Tongue (tissue), 2 donors: ENCODE results near the gene GSTO2. TPM values are rescaled to one million over a fixed set of nuclear protein-coding genes. Genes with fewer than 3 reads are reported as not detected.

Source experiments
- DNase-seq: peaks from one replicate; pipeline ENCODE4 v3.0.0-alpha.2; 2015
- total RNA-seq: library from RNA; depleted of rRNA; stranded (reverse); fragments of >200 nt; gene quantifications from one replicate; pipeline ENCODE4 v1.2.3, GENCODE V29; 2014

The GSTO2 gene
- total RNA-seq, 1 donor from 2014 or later, result 5.1 TPM

- DNase-seq, result no peak
Measured at GRCh38 chr10:104253606-104254410, 15.2 kb upstream of the GSTO2 start.

DNA sequence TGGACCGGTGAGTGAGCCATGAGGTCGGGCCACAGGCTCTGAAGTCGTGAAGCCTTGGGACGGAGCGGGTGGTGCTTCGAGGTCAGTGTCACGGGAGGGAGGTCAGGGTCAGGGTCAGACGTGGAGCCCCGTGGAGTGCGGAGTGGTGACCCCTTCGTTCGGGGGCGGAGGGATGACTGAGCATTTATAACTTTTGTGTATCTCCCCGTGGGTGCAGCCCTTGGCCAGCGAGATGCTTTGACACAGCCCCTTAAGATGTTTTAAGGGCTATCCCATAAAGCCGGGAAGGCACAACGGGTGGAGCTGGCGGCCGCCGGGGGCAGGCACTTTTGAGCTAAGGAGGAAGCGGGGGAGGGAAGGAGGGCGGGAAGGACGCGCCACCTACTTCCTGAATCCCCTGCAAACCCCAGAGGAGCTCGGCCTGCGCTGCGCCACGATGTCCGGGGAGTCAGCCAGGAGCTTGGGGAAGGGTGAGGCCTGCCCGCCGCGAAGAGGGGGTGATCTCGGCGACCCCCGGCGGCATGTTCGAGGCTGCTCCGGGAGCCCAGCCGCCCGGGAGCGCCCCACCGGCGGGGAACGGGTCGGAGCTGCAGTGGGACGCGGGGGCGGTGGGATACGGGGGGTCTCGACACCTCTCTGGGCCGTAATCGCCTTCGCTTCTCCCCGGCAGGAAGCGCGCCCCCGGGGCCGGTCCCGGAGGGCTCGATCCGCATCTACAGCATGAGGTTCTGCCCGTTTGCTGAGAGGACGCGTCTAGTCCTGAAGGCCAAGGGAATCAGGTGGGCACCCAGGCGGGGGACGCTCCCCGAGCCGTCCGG is 14.3 kb upstream of the GSTO2 start, which contains the start of gene GSTO1:
Gene GSTO1, plus strand, starts transcription at position 400 of the 818 bp plus-strand sequence. Its CDS starts 37 bp downstream, at position 437.
- DNase-seq, result peak; percentile 73

DNA sequence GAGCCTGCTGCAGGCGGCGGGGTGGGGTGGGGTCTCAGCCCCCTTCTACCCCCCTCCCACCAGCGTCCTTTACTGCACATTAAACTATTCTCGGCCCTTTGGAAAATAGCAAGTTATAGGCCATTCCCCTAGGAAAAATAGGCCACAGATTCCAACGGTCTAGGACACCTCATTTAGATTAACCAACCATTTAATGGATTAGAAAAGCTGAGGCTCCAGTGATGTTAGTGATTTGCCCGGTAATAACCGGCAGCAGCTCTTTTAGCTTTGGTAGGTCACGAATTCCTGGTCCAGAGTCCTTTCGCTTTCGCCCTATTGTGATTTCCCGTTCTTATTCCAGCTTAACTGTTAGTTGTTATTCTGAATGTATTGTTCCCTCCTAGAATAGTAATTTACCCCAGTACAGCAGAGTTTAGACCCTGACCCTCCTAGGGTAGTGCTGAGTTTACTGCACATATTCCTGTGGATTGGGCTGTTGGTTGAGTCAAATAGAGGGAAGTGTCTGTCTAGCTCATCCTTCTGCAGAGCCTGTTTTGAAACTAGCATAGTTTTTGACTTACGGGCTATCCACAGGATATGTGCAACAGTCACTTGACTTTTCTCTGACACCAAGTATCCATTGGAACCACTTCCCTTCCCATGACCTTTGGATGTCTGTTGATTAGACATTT is 13.5 kb upstream of the GSTO2 start:
- peak; percentile 51 for DNase-seq

- DNase-seq, result peak; percentile 14
Measured at GRCh38 chr10:104256335-104256961, 12.5 kb upstream of the GSTO2 start.

- DNase-seq, result no peak
Measured at GRCh38 chr10:104257235-104257634, 11.7 kb upstream of the GSTO2 start.

DNA sequence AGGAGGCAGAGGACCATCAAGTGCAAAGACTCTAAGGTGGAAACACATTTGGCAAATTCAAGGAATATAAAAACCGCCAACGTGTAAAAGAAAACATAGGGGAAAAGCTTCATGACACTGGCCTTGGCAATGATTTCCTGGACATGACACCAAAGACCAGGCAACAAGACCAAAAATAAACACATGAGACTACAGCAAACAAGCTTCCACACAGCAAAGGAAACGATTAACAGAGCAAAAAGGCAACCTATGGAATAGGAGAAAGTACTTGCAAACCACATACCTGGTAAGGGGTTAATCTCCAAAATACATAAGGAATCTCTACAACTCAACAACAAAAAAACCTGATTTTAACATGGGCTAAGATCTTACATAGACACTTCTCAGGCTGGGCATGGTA is 10.8 kb upstream of the GSTO2 start:
- DNase-seq, result no peak

GRCh38 chr10:104259456-104259855 is 9.5 kb upstream of the GSTO2 start:
- no peak for DNase-seq

GRCh38 chr10:104259999-104260774 is 8.8 kb upstream of the GSTO2 start:
- no peak for DNase-seq

DNA sequence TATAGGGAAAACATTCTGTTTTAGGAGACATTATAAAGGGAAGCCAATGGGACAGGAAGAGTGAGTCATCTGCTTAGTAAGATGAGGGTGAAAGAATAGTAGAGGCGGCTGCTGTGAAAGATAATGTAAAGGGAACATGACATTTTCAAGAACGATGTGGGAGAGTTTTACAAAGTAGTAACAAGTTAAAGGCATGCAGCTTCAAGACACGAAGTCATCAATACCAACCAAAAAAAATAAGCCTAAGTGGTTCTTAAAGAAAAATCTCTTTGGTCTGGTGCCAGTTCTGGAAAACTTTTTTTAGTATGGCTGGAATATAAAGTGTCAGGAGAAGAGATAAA is 8.2 kb upstream of the GSTO2 start:
- DNase-seq, result no peak

DNA sequence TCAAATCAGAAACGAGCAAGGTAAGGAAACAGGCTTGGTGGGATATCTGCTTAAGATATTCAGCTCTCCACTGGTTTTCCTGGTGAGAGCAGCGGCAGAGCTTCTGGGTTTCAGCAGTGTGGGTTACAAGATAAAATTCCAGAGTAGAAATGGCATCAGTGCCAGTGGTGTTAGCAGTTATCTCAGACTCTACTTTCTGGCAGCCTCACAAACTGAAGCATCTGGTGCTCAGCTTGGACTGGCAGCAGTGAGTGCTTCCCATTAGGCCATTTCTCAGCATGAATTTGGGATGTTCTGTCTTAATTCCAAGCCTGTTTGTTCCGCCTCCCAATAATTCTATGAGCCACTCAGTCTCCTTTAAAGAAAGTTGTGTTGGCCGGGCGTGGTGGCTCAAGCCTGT is 6.9 kb upstream of the GSTO2 start:
- no peak for DNase-seq

GRCh38 chr10:104264783-104265182 is 4.2 kb upstream of the GSTO2 start:
- no peak for DNase-seq

DNA sequence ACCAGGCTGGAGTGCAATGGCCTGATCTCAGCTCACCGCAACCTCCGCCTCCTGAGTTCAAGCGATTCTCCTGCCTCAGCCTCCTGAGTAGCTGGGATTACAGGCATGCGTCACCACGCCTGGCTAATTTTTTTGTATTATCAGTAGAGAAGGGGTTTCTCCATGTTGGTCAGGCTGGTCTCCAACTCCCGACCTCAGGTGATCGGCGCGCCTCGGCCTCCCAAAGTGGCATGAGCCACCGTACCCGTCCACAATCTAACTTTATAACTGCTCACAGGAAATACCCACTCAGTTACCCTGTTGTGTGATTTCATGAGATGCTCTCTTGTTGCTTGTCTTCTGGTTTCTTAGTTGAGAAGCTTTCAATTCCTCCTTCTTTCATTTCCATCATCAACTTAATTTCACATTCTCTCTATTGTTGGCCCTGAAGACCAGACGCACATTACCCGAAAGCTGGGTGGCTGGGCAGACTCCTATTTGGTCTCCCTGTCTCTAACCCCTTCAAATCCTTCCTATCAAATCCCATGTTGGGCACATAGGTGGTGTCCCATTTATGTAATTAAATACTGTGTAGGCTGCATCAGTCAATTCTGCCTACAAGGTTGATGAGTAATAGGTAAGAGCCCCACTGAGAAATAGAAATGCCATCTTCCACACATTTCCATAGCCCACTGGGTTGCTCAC is 1.1 kb upstream of the GSTO2 start:
- DNase-seq, result no peak

DNA sequence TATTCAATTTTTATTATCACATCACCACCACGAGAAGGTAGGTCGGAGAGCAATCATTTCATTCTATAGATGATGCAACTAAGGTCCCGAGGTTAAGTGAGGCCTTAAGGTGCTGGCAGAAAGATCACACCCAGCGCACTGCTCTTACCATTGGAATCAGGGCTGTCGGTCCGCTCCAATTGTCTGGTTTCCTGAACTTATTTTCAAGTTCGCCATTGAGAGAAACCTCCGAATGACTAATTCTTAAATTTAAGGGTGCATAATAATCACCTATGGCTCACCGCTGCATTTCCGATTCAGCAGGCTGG is 625 bp upstream of the GSTO2 start:
- DNase-seq, result no peak

DNA sequence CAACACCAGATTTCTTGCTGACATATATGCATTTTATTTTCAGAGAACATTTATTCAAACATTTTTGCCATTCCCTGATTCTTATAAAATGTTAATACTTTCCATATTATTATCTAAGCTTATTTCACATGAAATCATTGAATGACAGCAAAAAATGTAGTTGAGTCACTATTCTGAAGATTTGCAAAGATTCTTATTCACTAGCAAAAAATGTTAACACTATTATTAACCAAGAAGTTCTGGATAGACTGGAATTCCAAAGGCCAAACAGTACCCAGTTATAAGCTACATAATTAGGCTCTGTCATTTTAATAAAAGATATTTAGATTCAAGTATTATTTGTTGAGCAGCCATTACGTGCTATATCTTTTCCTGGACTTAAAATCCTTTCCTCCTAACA is 4.3 kb downstream of the GSTO2 start:
- no peak for DNase-seq

DNA sequence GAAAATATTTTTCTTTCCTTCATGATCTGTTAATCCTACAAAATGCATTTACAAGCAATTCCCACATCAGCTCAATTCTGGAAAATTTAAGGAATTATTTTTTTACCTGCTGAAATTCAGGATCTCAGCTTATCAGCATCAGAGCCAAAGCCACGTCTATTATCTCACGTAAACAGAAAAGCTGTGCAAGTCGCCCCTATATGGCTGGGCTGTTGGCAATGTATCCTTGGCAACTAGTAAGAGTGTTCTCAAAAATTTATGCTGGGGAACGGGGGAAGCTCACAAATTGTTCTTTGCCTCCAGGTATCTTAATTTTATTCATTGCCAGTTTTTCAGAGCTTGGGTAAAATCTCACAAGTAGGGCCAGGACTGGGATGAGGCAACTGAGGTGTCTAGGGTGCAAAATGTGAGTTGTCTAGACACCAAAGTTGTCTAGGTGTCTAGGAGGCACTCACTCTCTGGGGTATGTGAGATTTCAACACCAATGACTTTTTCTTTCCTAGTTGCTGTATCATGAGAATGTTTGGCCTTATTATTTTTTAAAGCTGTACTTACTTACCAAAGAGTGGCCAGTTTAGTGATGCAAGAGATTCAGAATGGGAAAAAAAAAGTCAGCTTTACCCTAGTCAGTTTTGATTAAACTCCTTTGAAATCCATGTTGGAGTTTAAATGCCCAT is 5.1 kb downstream of the GSTO2 start:
- DNase-seq, result no peak

DNA sequence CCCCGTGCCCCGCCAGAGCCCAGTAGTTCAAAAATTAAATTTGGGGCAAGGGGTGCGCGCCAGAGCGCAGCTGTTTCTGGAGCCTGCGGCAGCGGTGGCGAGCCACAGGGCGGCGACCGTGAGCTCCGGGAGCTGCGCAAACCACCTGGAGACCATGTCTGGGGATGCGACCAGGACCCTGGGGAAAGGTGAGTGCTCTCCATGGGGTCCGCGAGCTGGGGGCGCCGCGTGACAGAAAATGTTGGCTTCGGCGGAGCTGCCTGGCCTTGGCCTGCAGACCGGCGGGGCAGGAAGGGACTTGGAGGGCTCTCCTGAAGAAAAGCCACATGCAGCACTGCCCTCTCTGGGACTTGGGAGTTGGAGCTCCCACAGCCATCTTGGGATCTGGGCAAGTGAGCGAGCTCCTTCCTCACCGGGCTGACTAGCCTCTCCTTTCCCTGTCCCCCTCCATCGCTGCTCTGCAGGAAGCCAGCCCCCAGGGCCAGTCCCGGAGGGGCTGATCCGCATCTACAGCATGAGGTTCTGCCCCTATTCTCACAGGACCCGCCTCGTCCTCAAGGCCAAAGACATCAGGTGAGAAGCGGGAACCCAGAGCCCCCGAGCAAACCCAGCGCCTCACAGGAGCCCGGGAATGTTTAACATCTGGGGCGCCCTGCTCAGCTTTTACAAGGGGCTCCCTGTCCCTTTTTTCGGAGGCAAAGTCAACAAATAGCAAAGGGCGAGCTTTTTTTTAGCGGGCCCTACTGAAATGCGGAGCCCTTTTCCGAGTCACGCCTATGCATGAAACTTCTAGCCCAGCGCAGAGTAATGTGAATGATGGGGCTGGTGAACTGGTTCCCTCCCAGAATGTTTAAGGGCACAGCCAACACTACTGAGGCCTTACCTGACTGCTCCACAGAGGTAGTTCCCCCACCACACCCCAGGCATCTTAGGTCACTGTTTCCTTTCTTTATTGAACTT is 6.1 kb downstream of the GSTO2 start:
- DNase-seq, result peak; percentile 50

GRCh38 chr10:104276192-104276591 is 7.2 kb downstream of the GSTO2 start:
- DNase-seq, result no peak

GRCh38 chr10:104277785-104278184 is 8.8 kb downstream of the GSTO2 start:
- DNase-seq, result no peak

DNA sequence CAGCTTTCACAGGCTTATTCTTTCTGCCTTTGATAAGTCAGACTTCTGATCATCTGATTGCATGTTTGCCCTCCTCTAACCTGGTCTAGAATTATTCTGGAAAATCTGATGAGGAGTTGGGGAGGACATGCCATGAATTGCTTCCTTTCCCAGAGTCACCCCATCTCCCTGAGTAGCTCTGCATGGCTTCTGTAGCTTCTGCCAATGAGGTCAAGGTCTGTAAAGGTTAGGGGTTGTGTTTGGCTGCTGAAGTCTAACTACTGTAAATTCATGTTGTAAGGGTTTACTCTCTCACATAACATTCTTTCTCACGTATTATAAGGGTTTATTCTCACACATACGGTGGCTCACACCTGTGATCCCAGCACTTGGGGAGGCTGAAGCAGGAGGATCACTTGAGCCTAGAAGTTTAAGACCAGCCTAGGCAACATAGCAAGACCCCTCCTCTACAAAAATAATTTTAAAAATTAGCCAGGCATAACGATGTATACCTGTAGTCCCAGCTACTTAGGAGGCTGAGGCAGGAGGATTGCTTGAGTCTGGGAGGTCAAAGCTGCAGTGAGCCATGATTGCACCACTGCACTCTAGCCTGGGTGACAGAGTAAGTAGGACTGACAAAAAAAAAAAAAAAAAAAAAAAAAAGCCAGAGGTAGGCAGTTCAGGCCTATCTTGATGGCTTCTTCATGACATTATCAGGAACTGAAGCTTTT is 10.7 kb downstream of the GSTO2 start:
- no peak for DNase-seq
